Heart right ventricle (tissue), 16 donors: ENCODE data around the gene HDAC1. TPM values are rescaled to one million over a fixed set of nuclear protein-coding genes. Genes with fewer than 3 reads are reported as not detected.

Source experiments
- ATAC-seq, 8 donors: fragments of 200-7000 bp; cut with Tn5 transposase; one replicate each; pipeline ENCODE4 v1.9.1; 2020; ENCODE audit warnings: mild to moderate bottlenecking in 8 of 8, moderate library complexity in 8 of 8, moderate number of reproducible peaks in 1 of 8
- DNase-seq, 2 donors: peaks; one replicate each; pipeline ENCODE4 v3.0.0-alpha.2; 2020
- H3K27ac ChIP-seq, 10 donors: fragments of 200-600 bp; sonication (generic) in 2 of 10; one replicate each; pipeline versions ENCODE4 v1.5.0 to v1.8.0; 2020 to 2022; ENCODE audit warnings: mild to moderate bottlenecking in 3 of 10
- H3K27me3 ChIP-seq, 7 donors: fragments of 200-600 bp; one replicate each; pipeline ENCODE4 v1.8.0; 2021 to 2022; ENCODE audit warnings: mild to moderate bottlenecking in 2 of 7
- H3K36me3 ChIP-seq, 9 donors: fragments of 200-600 bp; sonication (generic) in 1 of 9; one replicate each; pipeline versions ENCODE4 v1.5.0 to v1.8.0; 2020 to 2022; ENCODE audit warnings: mild to moderate bottlenecking in 2 of 9
- H3K4me1 ChIP-seq, 9 donors: fragments of 200-600 bp; sonication (generic) in 1 of 9; one replicate each; pipeline versions ENCODE4 v1.5.0 to v1.8.0; 2020 to 2022; ENCODE audit warnings: mild to moderate bottlenecking in 4 of 9
- H3K4me3 ChIP-seq, 10 donors: fragments of 200-600 bp; sonication (generic) in 2 of 10; one replicate each; pipeline versions ENCODE4 v1.5.0 to v1.8.0; 2020 to 2022; ENCODE audit warnings: mild to moderate bottlenecking in 7 of 10, moderate library complexity in 2 of 10
- H3K9me3 ChIP-seq, 11 donors: fragments of 200-600 bp in 10 of 11; sonication (generic) in 2 of 11; one replicate each; pipeline versions ENCODE4 v1.5.0 to v1.8.0; 2013 to 2022; ENCODE audit warnings: mild to moderate bottlenecking in 2 of 11, control low read depth in 1 of 11, moderate library complexity in 1 of 11
- WGBS, 2 donors: extraction: QIAGEN DNeasy Blood & Tissue Kit; methylation state at CpG; one replicate each; pipeline ENCODE4 v1.1.7; 2013; ENCODE audit warnings: inconsistent platforms in 1 of 2; 5-methylcytosine and 5-hydroxymethylcytosine counted together
- intact Hi-C, 10 donors: fragments of 100-400 bp; cut with DNase I; formaldehyde crosslinking; loops; one replicate each; pipeline versions ENCODE4 v1.11.1 to v1.14.2; 2022
- polyA plus RNA-seq, 2 donors: library from polyadenylated mRNA; stranded (reverse); fragments of 200-250 nt; gene quantifications; one replicate each; pipeline ENCODE4 v1.2.3, GENCODE V29; 2013
- total RNA-seq, 10 donors: library from RNA; stranded (reverse); fragmentation: NEBNext Ultra II Directional in 3 of 10; extraction: Animal tissue kit (Norgen Biotek cat#: 25700) in 3 of 10; gene quantifications; one replicate each; pipeline versions ENCODE4 v1.2.1 to v1.2.4, GENCODE V29; 2021 to 2023
- TF ChIP-seq, protein P1 (sequence below), 9 donors: fragments of 200-600 bp; sonication (generic) in 2 of 9; IDR thresholded peaks; one replicate each; pipeline versions ENCODE4 v1.5.0 to v1.8.0; 2021 to 2022; ENCODE audit warnings: antibody characterized with exemption in 9 of 9, mild to moderate bottlenecking in 5 of 9, moderate library complexity in 1 of 9
- donor health status: Arrhythmogenic right ventricular cardiomyopathy.
- donor health status: ischemic (EF 13 %, LVEDD 7.1; RV severe dilation, severe dysfunction).
- donor health status: healthy with polysubstance abuse.
- donor health status: DM: no; HTN: yes; CAD: no.
- donor health status: DM: no; HTN: no; CAD: no.
- donor health status: ischemic (EF 25% LVEDD 6.9; RV normal size, moderate dysfunction).
- donor health status: ischemic (EF 25% LVEDD 5.7; RV mildly dilated, moderate dysfunction).
- donor health status: healthy.
- donor health status: DM: yes; HTN: yes; CAD: no.
- donor health status: Ischemic cardiomyopathy.
- donor health status: ischemic (EF 35%, LVEDD 5.7; RV mildly dilated, moderate dysfunction).
- donor health status: nonischemic (EF 11% LVEDD 7.7; RV severe dilation, severe dysfunction).
- donor health status: DM: yes; HTN: yes; CAD: no.
- donor health status: PGD.
- donor health status: ischemic (EF 29% LVEDD 5.4; RV normal size, mild dysfunction).
- donor health status: nonischemic (EF 23%, LVEDD 6.1; RV moderate dilation, normal function).

Gene HDAC1
- total and polyA plus RNA-seq, 12 donors: 27.5 to 43.5 (median 33.0) TPM

DNA sequence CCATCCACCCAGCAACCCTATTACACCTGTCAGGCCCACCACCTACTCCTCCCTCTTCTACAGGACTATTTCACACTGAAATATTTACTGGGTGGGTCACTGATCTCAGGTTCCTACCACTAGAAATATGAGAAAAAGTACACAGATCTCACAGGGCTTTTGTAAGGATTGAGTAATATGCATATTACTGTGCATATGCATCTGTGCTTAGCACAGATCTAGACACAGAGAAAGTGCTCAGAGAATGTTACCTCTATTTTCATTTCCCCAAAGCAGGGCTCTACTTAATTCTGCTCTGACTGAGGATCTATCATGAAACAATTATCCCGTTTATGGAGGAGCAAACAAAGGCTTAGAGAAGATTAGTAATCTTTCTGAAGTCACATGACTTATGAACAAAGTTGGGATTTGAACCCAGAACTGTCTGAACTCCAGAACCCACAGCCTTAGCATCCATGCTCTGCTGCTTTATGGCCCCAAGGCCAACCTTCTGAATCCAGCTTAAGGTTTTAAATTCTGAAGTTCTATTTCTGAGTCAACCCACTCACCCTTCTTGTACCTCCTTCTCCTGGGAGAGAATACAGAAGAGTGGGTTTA is 82.2 kb downstream of the HDAC1 start:
- WGBS, 2 donors: 63 to 87% methylated on average over 1 of the region's 1 CpG
- H3K9me3 ChIP-seq: no peaks in the 10 kb centered on the region
- intact Hi-C loops: loop anchor here in 1 of 10 donors (10.0 kb wide), 1 partner anchor 159 kb away; no protein-coding TSS in a partner anchor
- ATAC-seq (no peak), DNase-seq (no peak)
- peaks cover 4 to 100% (median 92%) of the 10 kb centered on the region in 9 donors for H3K36me3 ChIP-seq
- H3K4me3 ChIP-seq: no peak overlapping the region
- no peaks in the 10 kb centered on the region for H3K4me1 ChIP-seq
- H3K27ac ChIP-seq: no peak overlapping the region
- TF ChIP-seq, protein P1, sequence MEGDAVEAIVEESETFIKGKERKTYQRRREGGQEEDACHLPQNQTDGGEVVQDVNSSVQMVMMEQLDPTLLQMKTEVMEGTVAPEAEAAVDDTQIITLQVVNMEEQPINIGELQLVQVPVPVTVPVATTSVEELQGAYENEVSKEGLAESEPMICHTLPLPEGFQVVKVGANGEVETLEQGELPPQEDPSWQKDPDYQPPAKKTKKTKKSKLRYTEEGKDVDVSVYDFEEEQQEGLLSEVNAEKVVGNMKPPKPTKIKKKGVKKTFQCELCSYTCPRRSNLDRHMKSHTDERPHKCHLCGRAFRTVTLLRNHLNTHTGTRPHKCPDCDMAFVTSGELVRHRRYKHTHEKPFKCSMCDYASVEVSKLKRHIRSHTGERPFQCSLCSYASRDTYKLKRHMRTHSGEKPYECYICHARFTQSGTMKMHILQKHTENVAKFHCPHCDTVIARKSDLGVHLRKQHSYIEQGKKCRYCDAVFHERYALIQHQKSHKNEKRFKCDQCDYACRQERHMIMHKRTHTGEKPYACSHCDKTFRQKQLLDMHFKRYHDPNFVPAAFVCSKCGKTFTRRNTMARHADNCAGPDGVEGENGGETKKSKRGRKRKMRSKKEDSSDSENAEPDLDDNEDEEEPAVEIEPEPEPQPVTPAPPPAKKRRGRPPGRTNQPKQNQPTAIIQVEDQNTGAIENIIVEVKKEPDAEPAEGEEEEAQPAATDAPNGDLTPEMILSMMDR (IDR thresholded peaks at IDR 0.05): no peak
- H3K27me3 ChIP-seq: no peaks in the 10 kb centered on the region

DNA sequence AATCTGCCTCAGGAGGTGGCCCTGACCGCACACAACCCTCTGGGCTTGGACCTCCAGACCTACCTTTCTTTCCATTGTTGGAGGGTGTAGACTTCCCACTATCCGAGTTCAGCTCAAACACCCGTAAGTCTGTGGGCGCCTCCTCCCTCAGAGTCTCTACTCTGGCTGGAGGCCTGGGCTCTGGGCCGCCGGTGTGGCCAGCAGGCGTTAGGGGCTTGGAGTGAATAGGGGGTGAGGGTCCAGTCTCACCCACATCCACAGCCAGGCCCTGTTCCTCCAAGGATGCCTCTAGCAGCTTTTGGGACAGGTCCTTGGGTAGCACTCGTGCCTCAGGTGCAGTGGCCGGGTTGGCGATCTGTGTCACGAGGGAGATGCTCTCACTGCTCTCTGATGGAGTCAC is 84.3 kb downstream of the HDAC1 start:
- no peak for DNase-seq
- 94% methylated on average over 11 of the region's 11 CpGs for WGBS, 2 donors
- H3K27ac ChIP-seq: no peak overlapping the region
- intact Hi-C loops: loop anchor here in 1 of 10 donors (10.0 kb wide), 1 partner anchor 161 kb away; no protein-coding TSS in a partner anchor
- H3K4me3 ChIP-seq: no peak overlapping the region
- no peaks in the 10 kb centered on the region for H3K4me1 ChIP-seq
- H3K36me3 ChIP-seq: peaks cover 4 to 100% (median 93%) of the 10 kb centered on the region in 9 donors
- no peak for ATAC-seq
- H3K9me3 ChIP-seq: no peaks in the 10 kb centered on the region
- no peaks in the 10 kb centered on the region for H3K27me3 ChIP-seq
- TF ChIP-seq, protein P1 (IDR thresholded peaks at IDR 0.05): no peak

- DNase-seq: no peak
- no peak overlapping the region for H3K4me3 ChIP-seq
- 89 to 95% methylated on average over 12 of the region's 12 CpGs for WGBS, 2 donors
- H3K27me3 ChIP-seq: no peaks in the 10 kb centered on the region
- no peak for ATAC-seq
- H3K27ac ChIP-seq: no peak overlapping the region
- TF ChIP-seq, protein P1 (IDR thresholded peaks at IDR 0.05): no peak
- peaks cover 9 to 100% (median 95%) of the 10 kb centered on the region in 9 donors for H3K36me3 ChIP-seq
- intact Hi-C loops: loop anchor here in 1 of 10 donors (10.0 kb wide), 1 partner anchor 163 kb away; no protein-coding TSS in a partner anchor
- no peaks in the 10 kb centered on the region for H3K4me1 ChIP-seq
- no peaks in the 10 kb centered on the region for H3K9me3 ChIP-seq
Observed at GRCh38 chr1:32377541-32378220, 85.8 kb downstream of the HDAC1 start.

- peaks cover 9 to 100% (median 96%) of the 10 kb centered on the region in 9 donors for H3K36me3 ChIP-seq
- 93 to 96% methylated on average over 9 of the region's 9 CpGs for WGBS, 2 donors
- no peaks in the 10 kb centered on the region for H3K4me1 ChIP-seq
- no peak overlapping the region for H3K4me3 ChIP-seq
- ATAC-seq (no peak), DNase-seq (no peak)
- intact Hi-C loops: no loop called here
- TF ChIP-seq, protein P1 (IDR thresholded peaks at IDR 0.05): no peak
- H3K27ac ChIP-seq: no peak overlapping the region
- no peaks in the 10 kb centered on the region for H3K27me3 ChIP-seq
- H3K9me3 ChIP-seq: no peaks in the 10 kb centered on the region
Observed at GRCh38 chr1:32380057-32380456, 88.2 kb downstream of the HDAC1 start.

Other genes starting within 250 kb of the HDAC1 start
- 10 to 100 TPM in 1 of 10 donors, 1 to 10 TPM in 9; 4.8 to 15.5 (median 6.5) TPM for gene TMEM39B, start 219.1 kb upstream of the HDAC1 start, total RNA-seq
- gene TMEM39B, start 219.1 kb upstream of the HDAC1 start, polyA plus RNA-seq: 1 to 10 TPM; 7.2 to 7.5 TPM
- gene KPNA6, start 184.0 kb upstream of the HDAC1 start, total RNA-seq: 10 to 100 TPM; 73.0 to 92.5 (median 82.6) TPM
- 10 to 100 TPM; 10.2 to 11.3 TPM for gene KPNA6, start 184.0 kb upstream of the HDAC1 start, polyA plus RNA-seq
- 10 to 100 TPM; 13.7 to 28.9 (median 17.3) TPM for gene TXLNA, start 112.4 kb upstream of the HDAC1 start, total RNA-seq
- gene TXLNA, start 112.4 kb upstream of the HDAC1 start, polyA plus RNA-seq: 10 to 100 TPM in 1 of 2 donors, 1 to 10 TPM in 1; 7.5 to 11.7 TPM
- 10 to 100 TPM; 11.8 to 25.5 (median 16.3) TPM for gene CCDC28B, start 91.5 kb upstream of the HDAC1 start, total RNA-seq
- 10 to 100 TPM; 21.3 to 42.7 TPM for gene CCDC28B, start 91.5 kb upstream of the HDAC1 start, polyA plus RNA-seq
- gene IQCC, start 86.4 kb upstream of the HDAC1 start, total RNA-seq: 1 to 10 TPM in 4 of 10 donors, under 1 TPM in 6; 0.34 to 1.2 (median 0.90) TPM
- 1 to 10 TPM in 1 of 2 donors, under 1 TPM in 1; 0.87 to 2.0 TPM for gene IQCC, start 86.4 kb upstream of the HDAC1 start, polyA plus RNA-seq
- not detected for gene DCDC2B, start 83.0 kb upstream of the HDAC1 start, total RNA-seq
- gene DCDC2B, start 83.0 kb upstream of the HDAC1 start, polyA plus RNA-seq: not detected
- 10 to 100 TPM in 6 of 10 donors, 1 to 10 TPM in 4; 8.1 to 12.8 (median 11.1) TPM for gene TMEM234, start 69.7 kb upstream of the HDAC1 start, total RNA-seq
- gene TMEM234, start 69.7 kb upstream of the HDAC1 start, polyA plus RNA-seq: 10 to 100 TPM; 14.9 to 19.6 TPM
- 100 to 1,000 TPM in 7 of 10 donors, 10 to 100 TPM in 3; 90.3 to 138 (median 103) TPM for gene EIF3I, start 69.7 kb upstream of the HDAC1 start, total RNA-seq
- gene EIF3I, start 69.7 kb upstream of the HDAC1 start, polyA plus RNA-seq: 100 to 1,000 TPM; 140 to 342 TPM
- 10 to 100 TPM in 1 of 10 donors, 1 to 10 TPM in 9; 1.0 to 12.5 (median 3.9) TPM for gene FAM167B, start 44.9 kb upstream of the HDAC1 start, total RNA-seq
- gene FAM167B, start 44.9 kb upstream of the HDAC1 start, polyA plus RNA-seq: 10 to 100 TPM; 13.5 to 17.3 TPM
- 1 to 10 TPM in 4 of 10 donors, under 1 TPM in 6; 0.25 to 7.1 (median 0.86) TPM for gene LCK, start 40.8 kb upstream of the HDAC1 start, total RNA-seq
- gene LCK, start 40.8 kb upstream of the HDAC1 start, polyA plus RNA-seq: under 1 TPM; 0.29 to 0.39 TPM
- gene MARCKSL1, start 44.1 kb downstream of the HDAC1 start, total RNA-seq: 10 to 100 TPM in 8 of 10 donors, 1 to 10 TPM in 2; 6.3 to 27.4 (median 13.2) TPM
- 10 to 100 TPM; 21.1 to 61.1 TPM for gene MARCKSL1, start 44.1 kb downstream of the HDAC1 start, polyA plus RNA-seq
- 1 to 10 TPM in 9 of 10 donors, under 1 TPM in 1; 0.93 to 5.2 (median 2.2) TPM for gene FAM229A, start 70.4 kb downstream of the HDAC1 start, total RNA-seq
- gene FAM229A, start 70.4 kb downstream of the HDAC1 start, polyA plus RNA-seq: 10 to 100 TPM in 1 of 2 donors, 1 to 10 TPM in 1; 2.8 to 13.4 TPM
- gene TSSK3, start 70.5 kb downstream of the HDAC1 start, total RNA-seq: 1 to 10 TPM in 7 of 10 donors, under 1 TPM in 3; 0.47 to 5.8 (median 1.7) TPM
- gene TSSK3, start 70.5 kb downstream of the HDAC1 start, polyA plus RNA-seq: 1 to 10 TPM in 1 of 2 donors, under 1 TPM in 1; 0.10 to 4.4 TPM
- gene BSDC1, start 102.4 kb downstream of the HDAC1 start, total RNA-seq: 10 to 100 TPM; 37.2 to 49.4 (median 45.9) TPM
- 10 to 100 TPM; 21.4 to 24.1 TPM for gene BSDC1, start 102.4 kb downstream of the HDAC1 start, polyA plus RNA-seq
- gene ZBTB8B, start 173.0 kb downstream of the HDAC1 start, total RNA-seq: under 1 TPM in 5 of 10 donors, not detected in 5; 0.02 to 0.04 (median 0.02) TPM
- gene ZBTB8B, start 173.0 kb downstream of the HDAC1 start, polyA plus RNA-seq: under 1 TPM in 1 of 2 donors, not detected in 1; under 0.01 TPM
- gene ZBTB8A, start 247.3 kb downstream of the HDAC1 start, total RNA-seq: 1 to 10 TPM; 2.7 to 3.8 (median 3.1) TPM
- gene ZBTB8A, start 247.3 kb downstream of the HDAC1 start, polyA plus RNA-seq: 1 to 10 TPM; 1.7 to 1.8 TPM